ENCODE data around the gene FRMD1.

DNA sequence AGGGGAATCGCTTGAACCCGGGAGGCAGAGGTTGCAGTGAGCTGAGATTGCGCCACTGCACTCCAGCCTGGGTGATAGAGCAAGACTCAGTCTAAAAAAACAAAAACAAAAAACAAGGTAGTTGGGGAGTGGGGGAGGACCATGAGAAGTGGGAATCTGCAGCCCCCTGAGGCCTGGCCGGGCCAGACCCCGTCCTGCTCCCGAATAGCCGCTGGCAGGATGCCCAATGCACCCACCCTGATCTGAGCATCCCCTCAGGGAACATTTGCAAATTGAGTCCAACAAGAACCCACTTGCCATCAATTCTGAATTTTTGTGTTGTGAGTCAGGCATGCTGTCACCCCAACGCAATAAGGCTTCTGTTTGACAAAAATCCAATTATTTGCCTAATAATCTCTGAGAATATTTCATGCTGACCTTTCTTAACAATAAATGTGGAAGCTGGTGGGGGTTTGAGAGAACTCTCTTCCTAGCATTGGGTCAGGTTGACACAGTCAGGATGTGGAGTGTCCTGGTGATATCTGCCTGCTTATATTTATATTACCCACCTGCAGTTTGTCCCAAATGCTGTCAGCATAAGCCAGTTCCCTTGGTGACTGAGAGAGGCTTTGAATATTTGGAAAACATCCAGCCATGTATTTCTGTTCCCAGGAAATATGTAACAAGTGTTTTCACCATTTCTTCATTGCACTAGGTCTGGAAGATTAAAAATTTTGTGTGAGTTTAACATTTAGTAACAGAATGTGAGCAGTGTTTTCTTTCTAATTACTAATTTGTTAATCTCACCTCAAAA, 28.4 kb upstream of the FRMD1 start:
- TF ChIP-seq EZH2 (IDR thresholded peaks at IDR 0.05) = no peak
- TF ChIP-seq POLR2AphosphoS5 (IDR thresholded peaks at IDR 0.05; ENCODE audit: borderline replicate concordance, low read depth, low read length) = no peak
- no peak for TF ChIP-seq FOXP2 (optimal IDR thresholded peaks at IDR 0.05; ENCODE audit: control extremely low read depth, extremely low read length, insufficient read depth)
